CD14-positive monocyte (primary cell): ENCODE measurements around the gene CTNS. TPM values are rescaled to one million over a fixed set of nuclear protein-coding genes. Genes with fewer than 3 reads are reported as not detected.

Experiments
- DNase-seq, 3 donors: peaks; one replicate each; pipeline ENCODE4 v3.0.0-alpha.2; 2011 to 2022
- H2AFZ ChIP-seq: 2 replicates; pipeline ENCODE4 v1.6.0; 2012; ENCODE audit warnings: mild to moderate bottlenecking, low read depth, low read length, inconsistent platforms; ENCODE audit not compliant: insufficient read depth, poor library complexity, severe bottlenecking
- H3K27ac ChIP-seq, 2 donors: 1 replicate in 1 of 2; 2 replicates in 1 of 2; pipeline ENCODE4 v1.5.1; 2012 to 2013; ENCODE audit warnings: low read length in 2 of 2, control low read depth in 1 of 2, inconsistent platforms in 1 of 2, low read depth in 1 of 2, mild to moderate bottlenecking in 1 of 2
- H3K27me3 ChIP-seq, 2 donors: one replicate each; pipeline versions ENCODE4 v1.6.0 to v1.6.1; 2011 to 2013; ENCODE audit warnings: low read length in 2 of 2; ENCODE audit not compliant: control insufficient read depth in 2 of 2, insufficient read depth in 2 of 2
- H3K36me3 ChIP-seq, 2 donors: replicated peaks in 1 of 2; 1 replicate in 1 of 2; 2 replicates in 1 of 2; pipeline versions ENCODE4 v1.5.1 to v1.6.1; 2012 to 2013; ENCODE audit warnings: low read length in 2 of 2, control low read depth in 1 of 2, inconsistent platforms in 1 of 2, mild to moderate bottlenecking in 1 of 2; ENCODE audit not compliant: insufficient read depth in 2 of 2, control insufficient read depth in 1 of 2
- H3K4me1 ChIP-seq, 2 donors: 1 replicate in 1 of 2; 2 replicates in 1 of 2; pipeline versions ENCODE4 v1.5.1 to v1.6.1; 2012 to 2013; ENCODE audit warnings: low read length in 2 of 2, control low read depth in 1 of 2, inconsistent platforms in 1 of 2, mild to moderate bottlenecking in 1 of 2, moderate library complexity in 1 of 2; ENCODE audit not compliant: insufficient read depth in 2 of 2, control insufficient read depth in 1 of 2
- H3K4me2 ChIP-seq: replicated peaks from 2 replicates; pipeline ENCODE3; 2012; ENCODE audit warnings: low read length, moderate library complexity, mild to moderate bottlenecking; ENCODE audit not compliant: poor library complexity, severe bottlenecking; ENCODE audit errors: extremely low read depth
- H3K4me3 ChIP-seq, 3 experiments: fragments of 200-600 bp in 1 of 3; sonication (generic) in 1 of 3; replicated peaks in 1 of 3; 1 replicate in 2 of 3; 2 replicates in 1 of 3; pipeline ENCODE4 v1.5.1; 2011 to 2013; ENCODE audit warnings: low read length in 3 of 3, mild to moderate bottlenecking in 3 of 3, control low read depth in 2 of 3, low read depth in 2 of 3, inconsistent platforms in 1 of 3, moderate library complexity in 1 of 3
- H3K79me2 ChIP-seq: 2 replicates; pipeline ENCODE4 v1.6.0; 2012; ENCODE audit warnings: mild to moderate bottlenecking, control low read depth, inconsistent platforms, low read length, moderate library complexity; ENCODE audit not compliant: insufficient read depth
- H3K9ac ChIP-seq: 2 replicates; pipeline ENCODE4 v1.6.0; 2017; ENCODE audit warnings: low read length, mild to moderate bottlenecking; ENCODE audit not compliant: insufficient read depth, poor library complexity, severe bottlenecking
- H3K9me3 ChIP-seq, 2 donors: replicated peaks in 1 of 2; 1 replicate in 1 of 2; 2 replicates in 1 of 2; pipeline versions ENCODE4 v1.5.1 to v1.6.1; 2012 to 2013; ENCODE audit warnings: low read length in 2 of 2, control low read depth in 1 of 2; ENCODE audit not compliant: control insufficient read depth in 1 of 2, insufficient read depth in 1 of 2
- H4K20me1 ChIP-seq: 2 replicates; pipeline ENCODE4 v1.6.0; 2012; ENCODE audit warnings: mild to moderate bottlenecking, low read length, control low read depth, moderate library complexity; ENCODE audit not compliant: insufficient read depth
- H3K27ac Mint-ChIP-seq, 7 donors: one replicate each; pipeline ENCODE4 v1.8.0; 2020; ENCODE audit warnings: mild to moderate bottlenecking in 7 of 7, mixed read lengths in 7 of 7, moderate library complexity in 6 of 7, inconsistent platforms in 2 of 7
- H3K27me3 Mint-ChIP-seq, 3 donors: one replicate each; pipeline ENCODE4 v1.8.0; 2021 to 2022; ENCODE audit warnings: low read depth in 3 of 3, mild to moderate bottlenecking in 3 of 3, mixed read lengths in 3 of 3, moderate library complexity in 3 of 3, inconsistent platforms in 1 of 3
- H3K36me3 Mint-ChIP-seq, 2 donors: one replicate each; pipeline ENCODE4 v1.8.0; 2020; ENCODE audit warnings: mixed read lengths in 2 of 2, inconsistent platforms in 1 of 2, mild to moderate bottlenecking in 1 of 2
- H3K4me1 Mint-ChIP-seq: one replicate; pipeline ENCODE4 v1.8.0; 2020; ENCODE audit warnings: mild to moderate bottlenecking, mixed read lengths
- H3K4me3 Mint-ChIP-seq, 2 donors: one replicate each; pipeline ENCODE4 v1.8.0; 2020; ENCODE audit warnings: mild to moderate bottlenecking in 2 of 2, mixed read lengths in 2 of 2, moderate library complexity in 1 of 2
- H3K9me3 Mint-ChIP-seq, 7 donors: one replicate each; pipeline ENCODE4 v1.8.0; 2020 to 2022; ENCODE audit warnings: mixed read lengths in 7 of 7, mild to moderate bottlenecking in 6 of 7, moderate library complexity in 6 of 7, inconsistent platforms in 2 of 7
- WGBS: methylation state at CpG from one replicate; pipeline ENCODE4 v1.1.5; 2013; ENCODE audit warnings: missing lambda C conversion rate; ENCODE audit not compliant: insufficient coverage; 5-methylcytosine and 5-hydroxymethylcytosine counted together
- intact Hi-C, 2 donors: fragments of 100-400 bp; cut with micrococcal nuclease; formaldehyde crosslinking; loops; one replicate each; pipeline versions ENCODE4 v1.15.0 to v1.15.1; 2023
- polyA plus RNA-seq, 3 donors: library from polyadenylated mRNA; depleted of rRNA in 1 of 3; unstranded in 2 of 3; stranded (reverse) in 1 of 3; fragments of 300-500 nt in 2 of 3; fragments of >200 nt in 1 of 3; fragmentation: Illumina TruSeq in 2 of 3; gene quantifications; 1 replicate in 2 of 3; 2 replicates in 1 of 3; pipeline ENCODE4 v1.2.3, GENCODE V29; 2012 to 2021
- TF ChIP-seq, protein P1 (sequence below): fragments of 200-600 bp; IDR thresholded peaks from one replicate; pipeline ENCODE4 v1.8.0; 2022; ENCODE audit warnings: antibody characterized with exemption, mild to moderate bottlenecking

The CTNS gene
- polyA plus RNA-seq, 3 donors = 11.6 to 11.8 (median 11.7) TPM

- Mint-ChIP-seq H3K4me3 (peak overlapping the region; percentile 86 to 96), H3K4me1 (peaks cover 21% of the 10 kb centered on the region), H3K9me3 (no peaks in the 10 kb centered on the region), H3K36me3 (peaks cover 16 to 18% of the 10 kb centered on the region in 2 donors), H3K27me3 (peaks cover 0 to 4% (median 0%) of the 10 kb centered on the region in 3 donors), H3K27ac (peak overlapping the region; percentile 73 to 94 (median 89))
- intact Hi-C loops = loop anchor here in 1 of 2 donors (2.0 kb wide), 1 partner anchor 32 kb away; the partner anchor contains the start of genes CTNS and SHPK
- WGBS = 1% methylated on average over 32 of the region's 32 CpGs
- Histone ChIP-seq H3K9me3 (no peaks in the 10 kb centered on the region), H3K27me3 (no peaks in the 10 kb centered on the region), H3K36me3 (peaks cover 0 to 13% of the 10 kb centered on the region in 2 donors), H4K20me1 (peaks cover 27% of the 10 kb centered on the region), H3K79me2 (peaks cover 21% of the 10 kb centered on the region), H3K9ac (peak overlapping the region; percentile 90), H3K27ac (peak overlapping the region; percentile 65 to 86), H3K4me1 (peaks cover 16 to 23% of the 10 kb centered on the region in 2 donors), H2AFZ (peak overlapping the region; percentile 94), H3K4me2 (peak overlapping the region; percentile 88), H3K4me3 (peak overlapping the region; percentile 74 to 99 (median 94))
- no peak for DNase-seq
- TF ChIP-seq, protein P1, sequence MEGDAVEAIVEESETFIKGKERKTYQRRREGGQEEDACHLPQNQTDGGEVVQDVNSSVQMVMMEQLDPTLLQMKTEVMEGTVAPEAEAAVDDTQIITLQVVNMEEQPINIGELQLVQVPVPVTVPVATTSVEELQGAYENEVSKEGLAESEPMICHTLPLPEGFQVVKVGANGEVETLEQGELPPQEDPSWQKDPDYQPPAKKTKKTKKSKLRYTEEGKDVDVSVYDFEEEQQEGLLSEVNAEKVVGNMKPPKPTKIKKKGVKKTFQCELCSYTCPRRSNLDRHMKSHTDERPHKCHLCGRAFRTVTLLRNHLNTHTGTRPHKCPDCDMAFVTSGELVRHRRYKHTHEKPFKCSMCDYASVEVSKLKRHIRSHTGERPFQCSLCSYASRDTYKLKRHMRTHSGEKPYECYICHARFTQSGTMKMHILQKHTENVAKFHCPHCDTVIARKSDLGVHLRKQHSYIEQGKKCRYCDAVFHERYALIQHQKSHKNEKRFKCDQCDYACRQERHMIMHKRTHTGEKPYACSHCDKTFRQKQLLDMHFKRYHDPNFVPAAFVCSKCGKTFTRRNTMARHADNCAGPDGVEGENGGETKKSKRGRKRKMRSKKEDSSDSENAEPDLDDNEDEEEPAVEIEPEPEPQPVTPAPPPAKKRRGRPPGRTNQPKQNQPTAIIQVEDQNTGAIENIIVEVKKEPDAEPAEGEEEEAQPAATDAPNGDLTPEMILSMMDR = no peak
Measured at GRCh38 chr17:3669085-3669347, 32.5 kb downstream of the CTNS start.

GRCh38 chr17:3669548-3669947 is 33.0 kb downstream of the CTNS start:
- Mint-ChIP-seq H3K27me3 (peaks cover 0 to 5% (median 0%) of the 10 kb centered on the region in 3 donors), H3K4me3 (peak overlapping the region; percentile 86 to 96), H3K4me1 (peaks cover 21% of the 10 kb centered on the region), H3K9me3 (no peaks in the 10 kb centered on the region), H3K36me3 (peaks cover 11 to 12% of the 10 kb centered on the region in 2 donors), H3K27ac (peak overlapping the region in 6 of 7 donors; percentile 73 to 94 (median 89))
- intact Hi-C loops = loop anchor here in 1 of 2 donors (2.0 kb wide), 1 partner anchor 33 kb away; the partner anchor contains the start of genes CTNS and SHPK
- Histone ChIP-seq H3K79me2 (peaks cover 21% of the 10 kb centered on the region), H3K9me3 (no peaks in the 10 kb centered on the region), H3K27me3 (no peaks in the 10 kb centered on the region), H3K9ac (peak overlapping the region; percentile 90), H3K4me2 (peak overlapping the region; percentile 88), H3K27ac (peak overlapping the region in 1 of 2 donors; percentile 86), H4K20me1 (peaks cover 27% of the 10 kb centered on the region), H2AFZ (peak overlapping the region; percentile 94), H3K36me3 (peaks cover 0 to 8% of the 10 kb centered on the region in 2 donors), H3K4me3 (peak overlapping the region; percentile 74 to 99 (median 94)), H3K4me1 (peaks cover 16 to 23% of the 10 kb centered on the region in 2 donors)
- TF ChIP-seq, protein P1 = no peak
- no peak for DNase-seq
- WGBS = 81% methylated on average over 6 of the region's 12 CpGs
